Caco-2 (cell line): ENCODE measurements around the gene PSD2. TPM values are rescaled to one million over a fixed set of nuclear protein-coding genes. Genes with fewer than 3 reads are reported as not detected.

Experiments
- BruUV-seq: library from RNA; stranded (reverse); fragments of 400-500 nt; replicated peaks from 2 replicates; lab custom pipeline; 2021; lab: Mats Ljungman, UMichigan
- CTCF ChIA-PET: fragments of 300-600 bp; sonication (Branson Sonifier 250); formaldehyde crosslinking; loops from one replicate; lab custom pipeline; 2022; ENCODE audit warnings: antibody characterized with exemption; lab: Charles Lee
- POLR2A ChIA-PET: fragments of 300-600 bp; sonication (Branson Sonifier 250); formaldehyde crosslinking; loops from one replicate; lab custom pipeline; 2022; ENCODE audit warnings: antibody characterized with exemption; lab: Charles Lee
- DNase-seq, 2 experiments: peaks; one replicate each; pipeline versions ENCODE4 v3.0.0 to v3.0.0-alpha.2; 2020 to 2022
- H3K27me3 ChIP-seq: replicated peaks from 2 replicates; pipeline ENCODE4 v1.6.0; 2011; ENCODE audit warnings: low read length; ENCODE audit not compliant: control insufficient read depth, insufficient read depth
- H3K36me3 ChIP-seq: 2 replicates; pipeline ENCODE4 v1.5.1; 2011; ENCODE audit warnings: low read length; ENCODE audit not compliant: control insufficient read depth, insufficient read depth
- H3K4me1 ChIP-seq: fragments of 250-450 bp; sonication (Bioruptor Pico); 2 replicates; pipeline ENCODE4 v1.5.1; 2020; ENCODE audit warnings: mild to moderate bottlenecking
- H3K4me3 ChIP-seq: 2 replicates; pipeline ENCODE4 v1.5.1; 2011; ENCODE audit warnings: low read depth, mild to moderate bottlenecking, control low read depth, low read length
- H3K9me3 ChIP-seq: fragments of 250-450 bp; sonication (Bioruptor Pico); 2 replicates; pipeline ENCODE4 v1.5.1; 2020; ENCODE audit warnings: mild to moderate bottlenecking, moderate library complexity
- H3K27ac Mint-ChIP-seq: one replicate; pipeline ENCODE4 v1.8.0; 2022; ENCODE audit warnings: mixed read lengths; ENCODE audit not compliant: unreplicated experiment
- H3K27me3 Mint-ChIP-seq: one replicate; pipeline ENCODE4 v1.8.0; 2022; ENCODE audit warnings: mixed read lengths; ENCODE audit not compliant: insufficient read depth, unreplicated experiment
- H3K36me3 Mint-ChIP-seq: one replicate; pipeline ENCODE4 v1.8.0; 2022; ENCODE audit warnings: mild to moderate bottlenecking, mixed read lengths; ENCODE audit not compliant: insufficient read depth, unreplicated experiment
- H3K4me1 Mint-ChIP-seq: one replicate; pipeline ENCODE4 v1.8.0; 2022; ENCODE audit warnings: low read depth, mixed read lengths; ENCODE audit not compliant: unreplicated experiment
- H3K4me3 Mint-ChIP-seq: one replicate; pipeline ENCODE4 v1.8.0; 2022; ENCODE audit warnings: mild to moderate bottlenecking, moderate library complexity, mixed read lengths; ENCODE audit not compliant: unreplicated experiment
- H3K9me3 Mint-ChIP-seq: one replicate; pipeline ENCODE4 v1.8.0; 2022; ENCODE audit warnings: mixed read lengths; ENCODE audit not compliant: unreplicated experiment
- CTCF ChIP-seq, 2 experiments: fragments of 200-600 bp in 1 of 2; IDR thresholded peaks; 1 replicate in 1 of 2; 2 replicates in 1 of 2; pipeline versions ENCODE4 v1.5.1 to v1.8.0; 2011 to 2022; ENCODE audit warnings: antibody characterized with exemption in 1 of 2, control low read depth in 1 of 2, inconsistent platforms in 1 of 2, low read depth in 1 of 2, low read length in 1 of 2, mild to moderate bottlenecking in 1 of 2, moderate library complexity in 1 of 2; ENCODE audit not compliant: insufficient read depth in 1 of 2, severe bottlenecking in 1 of 2, unreplicated experiment in 1 of 2
- intact Hi-C: fragments of 100-400 bp; cut with micrococcal nuclease; formaldehyde crosslinking; loops from one replicate; pipeline ENCODE4 v1.10.0; 2022; ENCODE audit not compliant: unreplicated experiment
- total RNA-seq: library from RNA; stranded (reverse); gene quantifications from 2 replicates; pipeline ENCODE4 v1.2.3, GENCODE V29; 2022

The PSD2 gene
- total RNA-seq, 1 experiment from 2014 or later: 0.09 TPM

- H3K4me3 Mint-ChIP-seq: no peak overlapping the region
- no peaks in the 10 kb centered on the region for H3K9me3 ChIP-seq
- no peaks in the 10 kb centered on the region for H3K36me3 Mint-ChIP-seq
- peaks cover 4% of the 10 kb centered on the region; the same call in 1 of the 2 replicates for H3K4me1 ChIP-seq
- no TSS peak for BruUV-seq
- no peak for DNase-seq
- H3K4me1 Mint-ChIP-seq: no peaks in the 10 kb centered on the region
- ChIA-PET CTCF (no interaction called here), POLR2A (interaction anchor here (0.6 kb wide), 1 partner anchor 24 kb away, joined by 3 read pairs; no protein-coding TSS in a partner anchor)
- TF ChIP-seq CTCF (IDR thresholded peaks at IDR 0.05; ENCODE audit: insufficient read depth in 1 of 2, low read depth in 1 of 2, low read length in 1 of 2, severe bottlenecking in 1 of 2, unreplicated experiment in 1 of 2): no peak
- H3K4me3 ChIP-seq: no peak overlapping the region
- H3K27me3 ChIP-seq: no peaks in the 10 kb centered on the region
- no peaks in the 10 kb centered on the region for H3K36me3 ChIP-seq
- peaks cover 3% of the 10 kb centered on the region for H3K27me3 Mint-ChIP-seq
- H3K9me3 Mint-ChIP-seq: no peaks in the 10 kb centered on the region
- no peak overlapping the region for H3K27ac Mint-ChIP-seq
- intact Hi-C loops: no loop called here
Observed at GRCh38 chr5:139769477-139769876, 26.1 kb upstream of the PSD2 start.

- no peak overlapping the region for H3K27ac Mint-ChIP-seq
- no peak for TF ChIP-seq CTCF (IDR thresholded peaks at IDR 0.05; ENCODE audit: insufficient read depth in 1 of 2, low read depth in 1 of 2, low read length in 1 of 2, severe bottlenecking in 1 of 2, unreplicated experiment in 1 of 2)
- no peaks in the 10 kb centered on the region for H3K36me3 Mint-ChIP-seq
- H3K4me3 Mint-ChIP-seq: no peak overlapping the region
- CTCF ChIA-PET: no interaction called here
- DNase-seq: no peak
- Histone ChIP-seq H3K4me3 (no peak overlapping the region), H3K27me3 (no peaks in the 10 kb centered on the region), H3K9me3 (no peaks in the 10 kb centered on the region), H3K4me1 (peaks cover 4% of the 10 kb centered on the region; the same call in 1 of the 2 replicates), H3K36me3 (no peaks in the 10 kb centered on the region)
- no TSS peak for BruUV-seq
- intact Hi-C loops: no loop called here
- H3K9me3 Mint-ChIP-seq: no peaks in the 10 kb centered on the region
- H3K4me1 Mint-ChIP-seq: no peaks in the 10 kb centered on the region
- POLR2A ChIA-PET: no interaction called here
- peaks cover 3% of the 10 kb centered on the region for H3K27me3 Mint-ChIP-seq
Observed at GRCh38 chr5:139770722-139771121, 24.9 kb upstream of the PSD2 start.

- H3K4me3 Mint-ChIP-seq: no peak overlapping the region
- no peaks in the 10 kb centered on the region for H3K36me3 Mint-ChIP-seq
- no peak for TF ChIP-seq CTCF (IDR thresholded peaks at IDR 0.05; ENCODE audit: insufficient read depth in 1 of 2, low read depth in 1 of 2, low read length in 1 of 2, severe bottlenecking in 1 of 2, unreplicated experiment in 1 of 2)
- no peaks in the 10 kb centered on the region for H3K9me3 ChIP-seq
- H3K36me3 ChIP-seq: no peaks in the 10 kb centered on the region
- H3K27me3 Mint-ChIP-seq: peaks cover 3% of the 10 kb centered on the region
- no peaks in the 10 kb centered on the region for H3K4me1 ChIP-seq
- no peaks in the 10 kb centered on the region for H3K27me3 ChIP-seq
- H3K4me3 ChIP-seq: no peak overlapping the region
- BruUV-seq: no TSS peak
- no peak for DNase-seq
- no peaks in the 10 kb centered on the region for H3K9me3 Mint-ChIP-seq
- no peak overlapping the region for H3K27ac Mint-ChIP-seq
- no peaks in the 10 kb centered on the region for H3K4me1 Mint-ChIP-seq
- intact Hi-C loops: no loop called here
- CTCF ChIA-PET: no interaction called here
- POLR2A ChIA-PET: no interaction called here
Observed at GRCh38 chr5:139772089-139772791, 23.4 kb upstream of the PSD2 start.
